ENCODE measurements around the gene C22orf42.

- TF ChIP-seq CTCF (optimal IDR thresholded peaks at IDR 0.05 in 1 of 3, IDR thresholded peaks at IDR 0.05 in 1 of 3, conservative IDR thresholded peaks at IDR 0.05 in 1 of 3; ENCODE audit: extremely low read depth in 1 of 3, insufficient read depth in 2 of 3, low read length in 3 of 3) = no peak
- no peak for TF ChIP-seq EZH2 (IDR thresholded peaks at IDR 0.05; ENCODE audit: low read length)
Observed at GRCh38 chr22:32199341-32199740, 40.2 kb upstream of the C22orf42 start.

Measured in keratinocyte (primary cell).